Stomach (tissue), 9 donors: ENCODE results near the gene RACGAP1. TPM values are rescaled to one million over a fixed set of nuclear protein-coding genes. Genes with fewer than 3 reads are reported as not detected.
A peak's percentile ranks its signal among the peaks of the same experiment; 100 is the strongest.

ENCODE experiments used
- DNase-seq, 2 donors: peaks; one replicate each; pipeline versions ENCODE4 v3.0.0 to v3.0.0-alpha.2; 2013 to 2019
- H3K27ac ChIP-seq, 5 donors: fragments of 200-600 bp in 4 of 5; sonication (generic) in 4 of 5; one replicate each; pipeline ENCODE4 v1.5.1; 2013 to 2019; ENCODE audit warnings: mild to moderate bottlenecking in 1 of 5, moderate library complexity in 1 of 5
- H3K27me3 ChIP-seq, 3 donors: fragments of 200-600 bp; sonication (generic); one replicate each; pipeline ENCODE4 v1.5.1; 2017 to 2019; ENCODE audit warnings: mixed run types in 1 of 3
- H3K36me3 ChIP-seq, 4 donors: fragments of 200-600 bp; sonication (generic); 1 replicate in 3 of 4; 2 replicates in 1 of 4; pipeline ENCODE4 v1.5.1; 2016 to 2019
- H3K4me1 ChIP-seq, 4 donors: fragments of 200-600 bp; sonication (generic); one replicate each; pipeline ENCODE4 v1.5.1; 2016 to 2019
- H3K4me3 ChIP-seq, 4 donors: fragments of 200-600 bp; sonication (generic) in 3 of 4; one replicate each; pipeline ENCODE4 v1.5.1; 2016 to 2019; ENCODE audit warnings: mild to moderate bottlenecking in 1 of 4
- H3K9me3 ChIP-seq, 4 donors: fragments of 200-600 bp; sonication (generic); one replicate each; pipeline ENCODE4 v1.5.1; 2016 to 2019
- EP300 ChIP-seq: sonication (generic); formaldehyde crosslinking; IDR thresholded peaks from one replicate; pipeline ENCODE4 v1.6.1; 2017; ENCODE audit warnings: antibody characterized with exemption
- POLR2A ChIP-seq, 4 donors: fragments of 450-650 bp; IDR thresholded peaks; one replicate each; pipeline ENCODE4 v1.6.1; 2016; ENCODE audit warnings: antibody characterized with exemption in 4 of 4, control low read depth in 2 of 4, mild to moderate bottlenecking in 1 of 4, moderate library complexity in 1 of 4
- POLR2AphosphoS5 ChIP-seq, 3 donors: sonication (generic); formaldehyde crosslinking; IDR thresholded peaks; one replicate each; pipeline ENCODE4 v1.6.1; 2016; ENCODE audit warnings: antibody characterized with exemption in 3 of 3
- WGBS, 5 donors: extraction: QIAGEN DNeasy Blood & Tissue Kit in 3 of 5; methylation state at CpG; one replicate each; pipeline versions ENCODE4 v1.1.5 to v1.1.7; 2013 to 2018; 5-methylcytosine and 5-hydroxymethylcytosine counted together
- intact Hi-C: fragments of 100-400 bp; cut with DNase I; formaldehyde crosslinking; loops from one replicate; pipeline ENCODE4 v1.15.1; 2023; ENCODE audit warnings: low total_unique reads
- polyA plus RNA-seq, 3 donors: library from polyadenylated mRNA; stranded (reverse); fragments of 200-250 nt; gene quantifications; one replicate each; pipeline ENCODE4 v1.2.3, GENCODE V29; 2013
- total RNA-seq, 5 donors: library from RNA; depleted of rRNA; stranded (reverse); fragments of >200 nt; gene quantifications; one replicate each; pipeline versions ENCODE4 v1.1.0 to v1.2.3, GENCODE V29; 2014 to 2016
- TF ChIP-seq, protein P1 (sequence below), 7 experiments: fragments of 450-650 bp in 4 of 7; fragments of 200-600 bp in 3 of 7; sonication (generic) in 3 of 7; IDR thresholded peaks; one replicate each; pipeline ENCODE4 v1.5.1; 2016 to 2019; ENCODE audit warnings: antibody characterized with exemption in 7 of 7, control low read depth in 2 of 7, mild to moderate bottlenecking in 1 of 7
- donor health status: healthy with polysubstance abuse.
- donor health status: Bipolar disorder and iron deficiency.
- donor health status: healthy.

Gene RACGAP1
- total and polyA plus RNA-seq, 8 donors, result 7.9 to 36.7 (median 12.7) TPM

DNA sequence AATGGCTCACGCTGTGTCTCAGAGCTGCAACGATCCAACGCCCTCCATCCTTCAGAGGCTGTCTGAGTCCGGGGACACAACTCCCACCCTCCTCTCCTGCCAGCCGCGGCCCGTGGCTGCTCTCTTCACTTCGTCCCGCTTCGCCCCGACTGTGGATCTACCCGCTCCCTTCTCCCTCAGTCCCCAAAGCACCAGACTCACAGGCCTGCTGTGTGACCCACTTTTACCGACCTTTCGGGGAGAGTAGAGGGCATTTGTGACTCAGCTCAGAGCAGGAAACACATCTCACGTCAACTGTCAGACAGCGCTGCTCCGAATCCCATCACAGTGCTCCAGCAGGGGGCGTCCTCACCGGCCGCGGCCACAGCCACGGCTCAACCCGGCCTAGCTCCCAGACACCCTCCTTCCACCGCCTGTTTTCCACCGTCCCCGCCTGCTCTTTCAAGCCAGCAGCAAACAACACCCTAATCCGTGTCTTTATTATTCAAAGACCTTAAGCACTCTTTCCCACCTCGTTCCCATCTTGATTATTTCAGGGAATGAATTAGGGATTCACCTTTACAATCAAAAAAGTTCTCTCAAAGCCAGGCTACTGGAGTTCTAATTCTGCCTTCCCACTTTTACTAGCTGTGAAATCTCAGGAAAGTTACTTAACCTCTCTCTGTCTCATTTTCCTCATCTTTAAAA lies 79.8 kb downstream of the RACGAP1 start:
- 13 to 22% (median 15%) methylated on average over 28 of the region's 28 CpGs for WGBS, 5 donors
- intact Hi-C loops, result no loop called here

DNA sequence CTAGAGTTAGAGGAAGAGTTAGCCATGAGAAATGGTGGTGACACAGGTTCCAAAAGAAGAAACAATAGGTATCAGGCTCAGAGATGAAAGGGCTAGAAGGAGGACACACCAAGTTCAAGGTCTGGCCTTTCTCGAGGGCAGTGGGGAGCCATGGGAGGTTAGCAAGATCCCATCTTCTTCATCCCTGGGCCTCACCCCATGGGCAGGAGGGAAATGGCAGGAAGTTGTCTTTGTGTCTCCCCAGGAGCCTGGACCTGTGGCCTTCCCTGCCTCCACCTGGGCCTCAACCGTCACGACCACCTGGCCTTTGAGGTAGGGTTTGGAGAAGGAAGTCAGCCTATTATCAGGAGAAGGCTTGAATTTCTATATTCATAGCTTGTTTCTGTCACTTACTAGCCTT lies 80.6 kb downstream of the RACGAP1 start:
- intact Hi-C loops, result no loop called here
- WGBS, 5 donors, result 85 to 95% (median 93%) methylated on average over 3 of the region's 3 CpGs

More for the DNA sequence above, 79.8 kb downstream of the RACGAP1 start:
- DNase-seq, result peak; percentile 86 to 93
- Histone ChIP-seq H3K9me3 (no peaks in the 10 kb centered on the region), H3K27me3 (peaks cover 0 to under 1% (median 0%) of the 10 kb centered on the region in 3 donors), H3K36me3 (no peaks in the 10 kb centered on the region), H3K4me1 (peaks cover 0 to 17% (median 16%) of the 10 kb centered on the region in 4 donors), H3K27ac (peak overlapping the region in 1 of 5 donors; percentile 56), H3K4me3 (peak overlapping the region in 2 of 4 donors; percentile 7 to 27)
- TF ChIP-seq POLR2AphosphoS5 (IDR thresholded peaks at IDR 0.05) (peak in 1 of 3 donors; percentile 73), EP300 (no peak), POLR2A (IDR thresholded peaks at IDR 0.05) (no peak)
- TF ChIP-seq, protein P1, sequence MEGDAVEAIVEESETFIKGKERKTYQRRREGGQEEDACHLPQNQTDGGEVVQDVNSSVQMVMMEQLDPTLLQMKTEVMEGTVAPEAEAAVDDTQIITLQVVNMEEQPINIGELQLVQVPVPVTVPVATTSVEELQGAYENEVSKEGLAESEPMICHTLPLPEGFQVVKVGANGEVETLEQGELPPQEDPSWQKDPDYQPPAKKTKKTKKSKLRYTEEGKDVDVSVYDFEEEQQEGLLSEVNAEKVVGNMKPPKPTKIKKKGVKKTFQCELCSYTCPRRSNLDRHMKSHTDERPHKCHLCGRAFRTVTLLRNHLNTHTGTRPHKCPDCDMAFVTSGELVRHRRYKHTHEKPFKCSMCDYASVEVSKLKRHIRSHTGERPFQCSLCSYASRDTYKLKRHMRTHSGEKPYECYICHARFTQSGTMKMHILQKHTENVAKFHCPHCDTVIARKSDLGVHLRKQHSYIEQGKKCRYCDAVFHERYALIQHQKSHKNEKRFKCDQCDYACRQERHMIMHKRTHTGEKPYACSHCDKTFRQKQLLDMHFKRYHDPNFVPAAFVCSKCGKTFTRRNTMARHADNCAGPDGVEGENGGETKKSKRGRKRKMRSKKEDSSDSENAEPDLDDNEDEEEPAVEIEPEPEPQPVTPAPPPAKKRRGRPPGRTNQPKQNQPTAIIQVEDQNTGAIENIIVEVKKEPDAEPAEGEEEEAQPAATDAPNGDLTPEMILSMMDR (IDR thresholded peaks at IDR 0.05), result peak in 5 of 7 experiments; percentile 64 to 88 (median 83)

DNA sequence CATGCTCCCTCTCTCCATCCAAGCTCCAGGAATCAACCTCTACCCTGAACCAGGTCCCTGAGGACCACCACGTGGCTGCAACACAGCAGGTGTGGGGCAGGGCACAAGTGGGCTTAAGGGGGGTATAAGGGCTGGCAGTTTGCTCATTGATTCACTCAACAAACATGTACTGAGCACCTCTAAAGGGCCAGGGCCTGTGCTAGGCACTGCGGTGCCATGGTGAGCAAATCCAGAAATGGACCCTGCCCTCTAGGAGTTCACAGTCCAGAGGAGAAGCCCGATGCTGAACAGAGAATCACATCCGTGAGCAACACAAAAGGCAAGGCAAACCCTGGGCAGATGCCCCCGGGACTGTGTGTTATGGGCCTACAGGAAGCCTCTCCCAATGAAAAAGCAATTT lies 81.2 kb downstream of the RACGAP1 start:
- Histone ChIP-seq H3K27ac (no peak overlapping the region), H3K27me3 (no peaks in the 10 kb centered on the region), H3K4me3 (no peak overlapping the region), H3K4me1 (peaks cover 0 to 23% (median 20%) of the 10 kb centered on the region in 4 donors), H3K9me3 (no peaks in the 10 kb centered on the region), H3K36me3 (no peaks in the 10 kb centered on the region)
- TF ChIP-seq, protein P1 (IDR thresholded peaks at IDR 0.05), result no peak
- TF ChIP-seq POLR2AphosphoS5 (IDR thresholded peaks at IDR 0.05) (no peak), POLR2A (IDR thresholded peaks at IDR 0.05) (no peak), EP300 (no peak)
- DNase-seq, result no peak
- intact Hi-C loops, result no loop called here
- 88 to 98% (median 92%) methylated on average over 5 of the region's 5 CpGs for WGBS, 5 donors

More for the DNA sequence above, 80.6 kb downstream of the RACGAP1 start:
- no peak for DNase-seq
- no peaks in the 10 kb centered on the region for H3K27me3 ChIP-seq
- no peak overlapping the region for H3K27ac ChIP-seq
- H3K4me1 ChIP-seq, result peaks cover 0 to 18% (median 17%) of the 10 kb centered on the region in 4 donors
- no peaks in the 10 kb centered on the region for H3K9me3 ChIP-seq
- H3K4me3 ChIP-seq, result no peak overlapping the region
- no peaks in the 10 kb centered on the region for H3K36me3 ChIP-seq
- no peak for TF ChIP-seq EP300
- no peak for TF ChIP-seq POLR2A (IDR thresholded peaks at IDR 0.05)
- TF ChIP-seq, protein P1 (IDR thresholded peaks at IDR 0.05), result no peak
- TF ChIP-seq POLR2AphosphoS5 (IDR thresholded peaks at IDR 0.05), result no peak

DNA sequence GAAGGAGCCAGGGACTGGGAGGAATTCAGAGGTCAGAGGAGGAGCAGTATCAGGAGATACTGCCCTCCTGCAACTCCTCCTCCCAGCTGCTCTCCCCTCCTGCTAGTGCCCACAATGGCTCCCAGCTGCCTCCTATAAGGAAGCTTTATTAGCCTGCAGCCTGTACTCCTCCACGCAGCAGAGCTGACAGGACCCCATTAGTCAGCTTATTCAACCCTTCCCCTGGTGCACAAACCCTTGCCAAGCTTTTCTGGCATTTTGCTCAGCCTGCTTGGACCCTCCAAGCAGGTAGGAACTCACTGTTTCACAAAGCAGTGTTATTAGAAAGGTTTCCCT lies 81.7 kb downstream of the RACGAP1 start:
- H3K27me3 ChIP-seq, result no peaks in the 10 kb centered on the region
- DNase-seq, result no peak
- no peaks in the 10 kb centered on the region for H3K9me3 ChIP-seq
- no peak overlapping the region for H3K27ac ChIP-seq
- TF ChIP-seq, protein P1 (IDR thresholded peaks at IDR 0.05), result no peak
- TF ChIP-seq POLR2A (IDR thresholded peaks at IDR 0.05) (no peak), POLR2AphosphoS5 (IDR thresholded peaks at IDR 0.05) (no peak), EP300 (no peak)
- WGBS, 5 donors, result 86 to 100% (median 94%) methylated on average over 1 of the region's 1 CpG
- no peaks in the 10 kb centered on the region for H3K36me3 ChIP-seq
- intact Hi-C loops, result no loop called here
- H3K4me3 ChIP-seq, result no peak overlapping the region
- H3K4me1 ChIP-seq, result peaks cover 0 to 25% (median 20%) of the 10 kb centered on the region in 4 donors
